AG20443 (cell line): Measurements from ENCODE around the gene QRSL1.
"Not testable (repeated sequence)": the region's sequence is repeated elsewhere in the genome, so short reads cannot be mapped to it uniquely, and the experiment has no call there.

Experiments
- DNase-seq: peaks from one replicate; pipeline ENCODE4 v3.0.0; 2012; ENCODE audit warnings: low spot score, mixed read lengths

QRSL1 gene

DNA sequence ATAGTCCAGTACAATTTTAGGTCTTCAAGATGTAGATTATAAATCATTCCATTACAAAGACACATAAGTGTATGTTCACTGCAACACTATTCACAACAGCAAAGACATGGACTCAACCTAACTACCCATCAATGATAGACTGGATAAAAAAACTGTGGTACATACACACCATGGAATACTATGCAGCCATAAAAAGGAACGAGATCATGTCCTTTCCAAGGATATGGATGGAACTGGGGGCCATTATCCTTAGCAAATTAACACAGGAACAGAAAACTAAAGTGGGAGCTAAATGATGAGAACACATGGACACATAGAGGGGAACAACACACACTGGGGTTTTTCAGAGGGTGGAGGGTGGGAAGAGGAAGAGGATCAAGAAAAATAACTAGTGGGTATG lies 6.3 kb upstream of the QRSL1 start:
- no peak for DNase-seq

DNA sequence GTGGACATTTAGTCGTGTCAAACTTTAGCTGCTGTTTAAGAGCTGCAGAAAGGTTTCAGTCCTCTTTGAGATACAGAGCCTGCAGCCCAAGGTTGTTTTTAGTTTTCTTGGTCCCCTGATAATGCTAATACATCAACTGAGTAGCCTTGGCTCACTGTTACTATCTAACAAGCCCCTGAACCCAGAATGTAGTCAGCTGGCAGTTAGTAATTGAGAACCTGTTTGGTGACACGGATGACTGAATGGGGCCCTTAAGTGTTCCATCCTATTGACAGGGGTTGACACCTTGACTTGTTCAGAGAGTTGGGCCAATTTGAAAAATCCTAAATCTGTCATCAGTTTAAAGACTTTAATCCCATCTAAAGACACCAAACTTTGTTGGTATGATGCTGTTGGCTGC lies 2.9 kb upstream of the QRSL1 start:
- DNase-seq = no peak

DNA sequence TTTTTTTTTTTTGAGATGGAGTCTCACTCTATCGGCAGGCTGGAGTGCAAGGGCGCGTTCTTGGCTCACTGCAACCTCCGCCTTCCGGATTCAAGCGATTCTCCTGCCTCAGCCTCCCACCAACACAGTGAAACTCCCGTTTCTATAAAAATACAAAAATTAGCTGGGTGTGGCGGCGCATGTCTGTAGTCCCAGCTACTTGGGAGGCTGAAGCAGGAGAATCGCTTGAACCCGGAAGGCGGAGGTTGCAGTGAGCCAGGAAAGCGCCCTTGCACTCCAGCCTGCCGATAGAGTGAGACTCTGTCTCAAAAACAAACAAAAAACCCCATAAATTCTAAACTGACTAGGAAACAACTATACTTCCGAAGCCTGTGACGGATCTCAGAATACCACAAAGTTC lies 1.6 kb upstream of the QRSL1 start:
- DNase-seq = not testable (repeated sequence)

DNA sequence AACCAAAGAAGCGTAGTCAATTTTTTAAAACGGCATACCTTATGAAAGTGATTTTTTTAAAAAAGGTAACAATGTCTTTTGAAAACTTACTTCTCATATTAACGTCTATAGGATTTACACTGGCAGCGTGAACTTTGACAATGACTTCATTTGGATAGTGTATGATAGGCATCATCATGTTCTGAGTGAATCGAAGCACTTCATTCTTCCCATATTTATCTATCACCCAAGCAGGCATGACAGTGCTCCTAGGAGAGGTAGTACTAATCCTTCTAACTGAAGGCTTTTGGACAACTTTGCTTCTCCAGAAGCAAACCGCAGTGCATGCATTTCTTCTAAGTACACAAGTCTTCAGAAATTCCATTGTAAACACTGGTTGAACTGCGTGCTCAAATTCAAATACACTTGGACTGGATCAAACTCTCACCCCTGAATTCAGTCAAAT lies 698 bp upstream of the QRSL1 start:
- no peak for DNase-seq

DNA sequence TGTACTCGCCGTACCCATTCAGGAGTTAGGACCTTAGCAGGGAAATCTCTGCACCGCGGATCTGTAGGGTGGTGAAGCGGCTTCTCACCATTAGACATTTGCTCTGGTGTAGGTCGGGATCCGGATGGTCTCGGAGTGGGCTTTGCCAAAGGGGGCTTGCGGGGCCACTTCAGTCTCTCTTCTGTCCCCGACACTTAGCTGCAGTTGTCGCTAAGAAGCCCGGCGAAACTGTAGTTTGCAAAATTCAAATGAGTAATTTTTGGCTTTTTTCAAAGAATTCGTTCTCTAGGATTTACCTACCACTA lies 433 bp downstream of the QRSL1 start:
- no peak for DNase-seq

DNA sequence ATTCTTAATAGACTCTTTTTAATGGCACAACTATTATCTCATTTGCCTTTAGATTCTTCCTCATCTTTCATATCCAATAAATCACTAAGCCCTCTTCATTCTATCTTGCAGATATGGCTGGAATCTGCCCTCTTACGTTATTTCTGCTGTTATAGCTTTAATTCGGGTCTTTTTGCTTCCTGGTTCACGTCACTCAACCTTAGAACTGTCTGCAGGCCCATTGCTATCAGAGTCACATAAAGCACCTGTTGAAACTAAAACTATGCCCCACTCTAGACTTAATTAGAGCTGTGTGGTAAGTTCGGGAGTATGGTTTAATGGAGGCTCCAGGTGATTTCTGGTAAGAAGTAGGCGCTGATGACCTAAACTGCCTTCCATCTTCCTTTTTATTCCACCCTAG lies 988 bp downstream of the QRSL1 start:
- no peak for DNase-seq

DNA sequence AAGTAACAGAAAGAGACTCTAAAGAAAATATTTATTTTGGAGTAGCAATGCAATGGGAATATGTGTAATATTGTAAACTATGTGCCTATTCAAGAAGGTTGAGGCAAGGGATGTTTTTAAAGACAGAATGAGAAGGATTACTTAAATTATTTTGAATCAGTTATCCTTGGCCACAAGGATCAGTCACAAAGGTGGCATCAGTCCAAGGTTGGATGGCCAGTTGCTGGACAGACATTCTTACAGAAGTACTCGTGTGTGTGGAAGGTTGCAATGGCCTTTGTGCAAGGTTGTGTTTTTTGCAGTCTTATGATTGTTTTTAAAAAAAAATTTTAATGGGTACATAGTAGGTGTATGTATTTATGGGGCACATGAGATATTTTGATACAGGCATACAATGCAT lies 2.0 kb downstream of the QRSL1 start:
- DNase-seq = no peak

DNA sequence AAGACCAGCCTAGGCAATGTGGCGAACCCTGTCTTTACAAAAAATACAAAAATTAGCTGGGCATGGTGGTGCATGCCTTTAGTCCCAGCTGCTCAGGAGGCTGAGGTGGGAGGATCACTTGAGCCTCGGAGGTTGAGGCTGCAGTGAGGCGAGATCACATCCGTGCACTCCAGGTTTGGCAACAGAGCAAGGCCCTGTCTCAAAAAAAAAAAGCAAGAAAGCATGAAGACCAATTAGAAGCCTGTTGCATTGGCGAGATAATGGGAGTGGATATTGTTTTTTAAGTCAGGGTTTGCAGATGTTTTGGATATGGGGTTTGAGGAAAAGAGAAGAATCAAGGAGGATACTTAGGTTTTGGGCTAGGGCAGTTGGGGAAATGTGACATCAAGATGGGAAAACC lies 5.2 kb downstream of the QRSL1 start:
- DNase-seq = no peak

DNA sequence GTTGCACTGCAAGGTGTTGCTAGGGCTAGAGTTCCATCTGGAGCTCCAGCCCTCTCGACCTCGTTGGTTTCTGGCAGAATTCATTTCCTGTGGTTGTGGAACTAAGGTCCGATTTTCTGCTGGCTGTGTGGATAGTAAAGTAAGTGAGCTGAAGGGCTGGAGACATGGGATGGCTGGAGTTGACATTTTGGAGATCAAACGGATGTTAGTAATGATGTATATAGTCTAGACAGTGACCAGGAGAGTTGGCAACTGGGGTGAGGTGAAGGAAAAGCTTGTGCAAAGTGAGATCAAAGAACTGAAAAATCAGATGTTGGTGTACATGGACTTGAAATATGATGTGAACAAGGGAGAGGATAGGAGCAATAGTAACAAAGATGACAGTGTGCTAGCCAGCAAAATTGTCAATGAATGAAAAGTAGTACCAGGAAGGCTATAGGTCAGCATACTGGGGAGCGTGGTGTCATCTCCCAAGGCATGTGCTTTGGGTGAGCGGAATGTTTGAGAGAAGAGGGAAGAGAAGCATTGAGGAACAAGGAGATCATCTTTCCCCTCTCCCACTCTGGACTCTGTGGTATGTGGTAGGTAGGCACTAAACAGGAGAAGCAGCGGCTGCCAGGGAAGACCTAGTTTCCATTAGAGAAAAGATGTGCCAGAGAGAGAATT lies 7.8 kb downstream of the QRSL1 start:
- no peak for DNase-seq

DNA sequence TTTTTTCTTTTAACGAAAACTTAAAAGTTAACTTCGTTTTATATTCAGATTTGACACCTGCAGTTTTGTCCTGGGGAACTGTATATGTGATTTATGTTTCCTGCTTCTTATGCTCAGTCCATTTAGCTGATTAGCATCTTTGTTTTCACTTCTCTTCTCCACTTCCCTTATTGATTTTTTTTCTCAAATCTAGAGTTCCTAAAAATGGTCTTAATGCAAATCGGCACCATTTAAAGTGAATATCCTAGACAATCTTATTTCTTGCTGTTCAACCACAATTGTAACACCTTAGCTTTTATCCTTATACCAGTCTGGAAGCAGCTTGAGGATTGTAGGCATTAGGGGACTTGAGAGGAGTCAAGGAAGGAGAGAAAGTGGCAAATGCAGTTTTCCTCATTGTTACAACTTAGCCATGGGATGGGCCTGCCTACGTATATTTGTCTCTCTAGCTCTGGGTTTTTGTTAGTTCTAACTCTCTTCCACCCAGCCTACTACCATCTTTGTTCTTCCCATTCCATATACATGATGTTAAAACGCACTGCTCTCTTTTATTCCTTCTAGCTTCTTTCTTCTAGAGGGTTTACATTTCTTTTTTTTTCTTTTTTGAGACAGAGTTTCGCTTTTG lies 8.5 kb downstream of the QRSL1 start:
- no peak for DNase-seq

DNA sequence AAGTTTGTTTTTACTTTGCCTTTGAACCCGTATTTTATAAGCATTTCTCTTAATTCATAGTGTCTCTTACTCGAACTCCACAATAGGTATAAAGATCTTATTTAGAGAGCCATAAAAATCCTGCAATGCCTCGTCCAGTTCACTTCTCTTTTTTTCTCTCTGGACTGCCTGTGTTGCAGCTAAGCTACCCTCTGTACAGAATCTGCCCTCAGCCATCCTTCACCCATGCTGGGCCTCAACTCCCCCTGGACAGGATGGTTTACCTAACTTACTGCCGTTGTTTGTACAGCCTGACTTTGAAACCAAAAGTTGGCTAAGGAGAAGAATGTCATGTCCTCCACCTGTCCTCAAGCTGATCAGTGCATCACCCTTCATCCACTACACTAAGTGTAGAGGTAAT lies 10.4 kb downstream of the QRSL1 start:
- DNase-seq = no peak

DNA sequence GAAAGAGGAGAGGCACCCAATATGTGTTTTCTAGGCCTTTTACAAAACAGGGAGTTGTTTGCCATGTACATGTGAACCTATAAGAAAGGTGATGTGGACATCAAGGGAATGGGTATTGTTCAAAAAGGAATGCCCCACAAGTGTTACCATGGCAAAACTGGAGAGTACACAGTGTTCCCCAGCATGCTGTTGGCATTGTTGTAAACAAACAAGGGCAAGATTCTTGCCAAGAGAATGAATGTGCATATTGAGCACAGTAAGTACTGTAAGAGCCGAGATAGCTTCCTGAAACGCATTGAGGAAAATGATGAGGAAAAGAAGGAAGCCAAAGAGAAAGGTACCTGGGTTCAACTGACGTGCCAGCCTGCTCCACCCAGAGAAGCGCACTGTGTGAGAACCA lies 13.1 kb downstream of the QRSL1 start:
- DNase-seq = no peak

DNA sequence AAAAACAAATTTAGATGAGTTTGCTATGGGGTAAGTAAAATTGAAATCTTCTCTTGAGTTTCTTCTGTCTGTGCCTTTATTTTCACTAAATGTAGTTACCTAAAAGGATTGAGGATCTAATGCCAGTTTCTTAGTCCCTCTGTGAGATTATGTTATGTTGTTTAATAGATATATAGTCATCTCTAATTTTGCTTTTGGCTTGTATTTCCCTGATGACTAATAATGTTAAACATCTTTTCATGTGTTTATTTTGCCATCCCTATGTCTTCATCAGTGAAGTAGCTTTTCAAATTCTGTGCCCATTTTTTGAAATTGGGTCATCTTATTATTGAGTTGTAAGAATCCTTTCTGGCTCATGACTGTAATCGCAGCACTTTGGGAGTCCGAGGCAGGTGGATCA lies 13.7 kb downstream of the QRSL1 start:
- DNase-seq = no peak

DNA sequence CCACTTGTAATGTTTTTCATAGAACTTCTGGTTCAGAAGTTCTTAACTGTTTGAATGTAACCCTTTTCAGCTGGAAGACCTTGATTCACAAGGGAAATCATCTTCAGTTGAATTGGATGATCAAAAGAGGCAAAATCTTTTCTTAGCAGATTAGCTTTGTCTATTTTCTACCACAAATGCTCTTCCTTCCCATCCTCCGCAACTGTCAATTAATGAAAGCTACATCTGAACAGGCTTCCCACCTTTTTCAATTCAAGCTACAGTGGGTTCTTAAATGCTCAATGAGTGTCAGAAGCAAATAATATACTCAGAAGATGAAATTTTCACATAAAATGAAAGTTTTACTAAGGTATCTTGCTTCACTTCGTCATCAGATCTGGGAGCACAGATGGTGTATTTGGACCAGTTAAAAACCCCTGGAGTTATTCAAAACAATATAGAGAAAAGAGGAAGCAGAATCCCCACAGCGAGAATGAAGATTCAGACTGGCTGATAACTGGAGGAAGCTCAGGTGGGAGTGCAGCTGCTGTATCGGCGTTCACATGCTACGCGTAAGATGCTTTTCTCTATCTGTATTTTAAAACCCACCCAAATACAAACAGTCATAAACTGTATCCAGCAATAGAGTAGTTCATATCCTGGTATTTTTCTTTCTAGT lies 19.4 kb downstream of the QRSL1 start:
- no peak for DNase-seq

DNA sequence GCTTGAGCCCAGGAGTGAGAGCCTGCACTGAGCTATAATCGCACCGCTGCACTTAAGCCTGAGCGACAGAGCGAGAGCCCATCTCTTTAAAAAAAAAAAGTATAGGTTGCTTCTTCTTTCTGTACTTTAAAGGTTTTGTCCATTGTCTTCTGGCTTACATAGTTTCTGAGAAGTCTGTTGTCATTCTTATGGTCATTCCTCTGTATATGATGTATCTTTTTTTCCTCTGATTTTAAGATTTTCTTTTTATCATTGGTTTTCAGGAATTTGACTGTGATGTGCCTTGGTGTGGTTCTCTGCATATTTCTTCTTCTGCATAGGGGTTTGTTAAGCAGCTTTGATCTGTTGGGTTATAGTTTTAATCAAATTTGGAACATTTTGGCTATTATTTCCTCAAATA lies 29.1 kb downstream of the QRSL1 start:
- no peak for DNase-seq

DNA sequence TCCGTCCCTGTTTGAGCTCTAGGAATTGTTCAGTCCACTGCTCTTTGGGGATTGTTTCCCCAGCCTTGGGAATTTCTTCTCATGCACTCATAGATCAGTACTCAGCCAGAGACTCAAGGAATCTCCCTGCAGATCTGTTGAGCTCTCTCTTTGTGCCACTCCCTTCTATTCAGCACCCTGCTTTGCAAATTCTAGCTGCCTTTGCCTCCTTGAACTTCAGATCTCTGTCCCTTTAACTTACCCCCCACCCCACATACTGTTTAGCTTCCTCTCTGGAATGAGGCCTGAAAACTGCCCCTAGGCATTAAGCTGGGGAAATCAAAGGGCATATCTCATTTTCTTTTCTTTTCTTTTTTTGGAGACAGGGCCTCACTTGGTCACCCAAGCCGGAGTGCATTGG lies 30.5 kb downstream of the QRSL1 start:
- no peak for DNase-seq

DNA sequence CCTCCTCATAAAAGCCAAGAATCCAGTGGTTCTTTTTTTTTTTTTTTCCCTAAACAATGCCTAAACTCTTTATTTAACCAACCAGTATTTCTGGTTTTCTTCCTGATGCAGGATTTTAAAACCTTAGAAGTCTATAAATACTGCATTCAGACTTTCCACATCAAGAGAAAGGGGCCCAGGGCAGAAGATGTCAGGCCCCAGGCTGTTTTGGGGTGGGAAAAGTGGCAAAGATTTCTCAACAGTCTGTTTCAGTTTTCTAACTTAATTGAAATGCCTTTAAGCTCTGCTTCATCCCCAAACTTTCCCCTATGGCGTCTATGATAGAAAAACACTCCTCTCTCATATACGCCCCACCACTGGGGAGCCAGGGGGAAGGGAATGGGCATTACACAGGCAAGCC lies 33.1 kb downstream of the QRSL1 start:
- DNase-seq = no peak

DNA sequence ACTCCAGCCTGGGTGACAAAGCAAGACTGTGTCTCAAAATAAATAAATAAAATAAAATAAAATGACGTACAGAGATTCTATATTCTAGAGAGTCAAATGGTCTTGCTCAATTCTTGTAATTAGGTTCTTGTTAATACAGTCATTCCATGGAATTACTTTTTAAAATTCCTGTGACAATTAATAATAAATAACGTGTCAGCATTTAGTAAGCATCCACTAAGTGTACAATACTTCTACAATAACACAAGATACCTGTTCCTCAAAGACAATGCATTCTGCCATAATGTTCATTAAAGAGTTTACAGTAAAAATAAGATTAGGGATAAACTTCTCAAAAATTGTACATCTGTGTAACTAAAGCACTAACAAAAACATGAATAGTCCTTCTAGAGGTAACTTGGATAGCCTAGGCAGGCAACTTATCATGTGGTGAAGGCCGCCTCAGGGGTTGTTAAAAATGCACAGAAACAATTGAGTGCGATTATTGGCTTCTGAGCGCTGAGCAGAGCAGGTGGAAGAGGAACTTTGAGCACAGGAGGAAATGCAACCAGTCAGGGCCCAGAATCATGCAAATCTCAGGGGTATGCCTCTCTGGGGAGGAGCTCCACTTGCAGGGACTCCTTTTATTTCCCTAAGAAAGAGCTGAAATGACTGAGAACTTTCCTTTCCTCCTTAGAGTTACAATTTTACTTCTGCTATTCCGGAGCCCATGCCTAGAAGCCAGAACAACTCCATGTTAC lies 37.1 kb downstream of the QRSL1 start:
- DNase-seq = no peak

DNA sequence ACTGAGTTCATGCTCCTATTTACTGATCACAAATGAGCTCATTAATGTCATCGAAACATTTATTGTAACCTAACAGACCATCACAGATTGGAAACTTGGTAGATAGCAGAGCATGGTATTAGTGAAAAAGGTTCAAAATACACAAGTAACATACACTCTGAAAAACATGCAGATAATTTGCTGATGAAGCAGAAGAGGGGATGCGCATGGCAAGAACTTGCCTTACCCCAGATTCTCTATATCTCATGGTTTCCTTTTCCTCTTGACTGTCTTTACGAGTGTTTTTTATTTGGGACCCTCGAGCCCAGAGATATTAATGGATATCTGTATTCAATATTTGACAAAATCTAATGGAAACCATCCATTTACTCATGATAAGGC lies 37.6 kb downstream of the QRSL1 start:
- no peak for DNase-seq

DNA sequence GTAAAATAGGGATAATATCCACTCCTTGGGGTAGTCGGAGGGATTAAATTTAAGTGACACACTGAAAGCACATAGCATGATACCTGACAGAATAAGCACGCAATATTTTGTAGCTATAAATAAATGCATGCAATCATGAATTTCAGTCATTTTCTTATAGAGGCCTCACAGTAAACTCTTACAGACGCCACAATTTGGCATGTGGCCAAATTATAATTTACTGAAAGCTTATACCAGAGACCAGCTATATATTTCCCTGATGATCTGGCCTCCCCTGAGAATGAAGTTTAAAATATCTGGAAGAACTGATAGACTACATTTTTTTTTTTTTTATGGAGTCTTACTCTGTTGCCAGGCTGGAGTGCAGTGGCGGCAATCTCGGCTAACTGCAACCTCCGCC lies 40.9 kb downstream of the QRSL1 start:
- no peak for DNase-seq

DNA sequence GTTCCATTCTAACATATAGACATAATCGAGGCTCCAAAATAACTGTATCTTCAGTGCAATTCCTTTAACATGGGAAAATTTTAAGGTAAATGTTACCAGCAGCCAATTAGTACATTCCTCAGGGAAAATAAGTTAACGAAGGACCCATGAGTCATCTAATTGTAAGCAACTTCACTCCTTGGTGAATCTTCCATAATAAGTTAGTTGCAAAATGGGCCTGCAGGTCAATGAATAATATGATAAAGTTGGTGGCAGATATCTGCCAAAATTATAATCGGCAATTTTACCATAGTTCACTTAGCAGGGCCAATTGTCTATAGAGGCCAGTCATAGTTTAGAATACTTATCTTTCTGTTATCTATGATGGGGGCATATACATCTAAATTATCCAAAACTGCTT lies 42.3 kb downstream of the QRSL1 start:
- no peak for DNase-seq

DNA sequence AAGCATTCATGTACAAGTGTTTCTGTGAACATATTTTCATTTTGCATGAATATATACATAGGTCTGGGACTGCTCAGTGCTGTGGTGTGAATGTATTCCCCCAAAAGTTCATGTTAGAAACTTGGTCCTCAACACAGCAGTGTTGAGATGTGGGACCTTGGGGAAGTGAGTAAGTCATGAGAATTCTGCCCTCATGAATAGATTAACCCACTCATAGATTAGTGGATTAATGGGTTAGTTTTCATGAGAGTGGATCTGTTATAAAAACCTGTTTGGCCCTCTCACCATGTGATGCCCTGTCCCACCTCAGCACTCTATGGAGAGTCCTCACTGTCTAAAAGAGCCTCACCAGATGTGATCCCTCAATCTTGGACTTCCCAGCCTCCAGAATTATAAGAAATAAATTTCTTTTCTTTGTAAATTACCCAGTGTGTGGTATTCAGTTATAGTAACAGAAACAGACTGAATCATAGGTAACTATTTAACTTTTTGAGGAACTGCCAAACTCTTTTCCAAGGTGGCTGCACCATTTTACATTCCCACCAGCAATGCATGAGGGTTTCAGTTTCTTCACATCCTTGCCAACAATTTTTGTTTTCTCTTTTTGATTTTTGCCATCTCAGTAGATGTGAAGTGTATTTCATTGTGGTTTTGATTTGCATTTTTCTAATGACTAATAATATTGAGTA lies 45.3 kb downstream of the QRSL1 start:
- no peak for DNase-seq

DNA sequence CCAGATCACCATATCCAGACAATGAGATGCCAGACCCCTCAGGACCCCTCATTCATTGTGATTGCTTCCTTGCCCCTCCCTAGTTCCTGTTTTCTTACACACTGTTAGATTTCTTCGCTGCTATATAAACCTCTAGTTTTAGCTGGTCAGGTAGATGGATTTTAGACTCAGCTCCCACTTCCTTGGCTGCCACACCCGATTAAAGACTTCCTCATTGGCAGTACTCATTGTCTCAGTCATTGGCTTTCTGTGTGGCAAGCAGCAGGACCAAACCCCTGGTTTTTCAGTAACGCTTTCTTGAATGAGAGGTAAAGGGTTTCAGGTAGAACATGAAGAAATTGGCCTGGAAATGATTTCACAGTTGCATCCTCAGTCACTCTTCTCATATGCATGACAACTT lies 47.9 kb downstream of the QRSL1 start:
- no peak for DNase-seq
